ENCODE measurements around the gene POLR2E.

Gene POLR2E

GRCh38 chr19:1045247-1045603 lies 50.0 kb downstream of the POLR2E start:
- peak; percentile 57 to 73 (median 62) for DNase-seq

- DNase-seq = no peak
Measured at GRCh38 chr19:1042689-1043511, 52.3 kb downstream of the POLR2E start.

- DNase-seq = no peak
Measured at GRCh38 chr19:1041835-1042685, 53.1 kb downstream of the POLR2E start.

- no peak for DNase-seq
Measured at GRCh38 chr19:1041272-1041834, 53.8 kb downstream of the POLR2E start.

GRCh38 chr19:1040476-1041271 lies 54.5 kb downstream of the POLR2E start:
- DNase-seq = peak; percentile 78 to 93 (median 85)

GRCh38 chr19:1039646-1040475 lies 55.3 kb downstream of the POLR2E start, which contains the start of gene ABCA7:
TSS of gene ABCA7 (plus strand) at chr19:1040107. CDS start at chr19:1041362, 1,255 bp downstream.
- DNase-seq = peak; percentile 98 to 99 (median 99)

- no peak for DNase-seq
Measured at GRCh38 chr19:1038978-1039645, 56.1 kb downstream of the POLR2E start.

- no peak for DNase-seq
Measured at GRCh38 chr19:1037621-1038064, 57.5 kb downstream of the POLR2E start.

All from T-helper 1 cell (primary cell).